ENCODE data around the gene KSR1. TPM values are rescaled to one million over a fixed set of nuclear protein-coding genes. Genes with fewer than 3 reads are reported as not detected.

Gene KSR1
- total RNA-seq, 2 donors from 2014 or later = 33.7 to 46.3 TPM

- Histone ChIP-seq H3K27me3 (ENCODE audit: control insufficient read depth, insufficient read depth, low read length, poor library complexity, severe bottlenecking) (no peaks in the 10 kb centered on the region), H3K9ac (ENCODE audit: extremely low read depth, low read length, poor library complexity, severe bottlenecking) (no peak overlapping the region), H3K36me3 (ENCODE audit: control insufficient read depth, insufficient read depth, low read length) (peaks cover 17% of the 10 kb centered on the region), H3K9me3 (ENCODE audit: control insufficient read depth, low read length) (no peaks in the 10 kb centered on the region), H3K4me3 (ENCODE audit: low read length) (no peak overlapping the region), H3K27ac (ENCODE audit: low read depth, low read length) (no peak overlapping the region), H3K4me1 (ENCODE audit: control insufficient read depth, insufficient read depth, low read length) (no peaks in the 10 kb centered on the region)
- no peak for DNase-seq
- TF ChIP-seq CTCF (conservative IDR thresholded peaks at IDR 0.05) = no peak
- H3K27me3 Mint-ChIP-seq (ENCODE audit: insufficient read depth) = no peaks in the 10 kb centered on the region
- no peak overlapping the region for H3K27ac Mint-ChIP-seq
- H3K4me3 Mint-ChIP-seq = no peak overlapping the region
- peaks cover 14% of the 10 kb centered on the region for H3K36me3 Mint-ChIP-seq (ENCODE audit: low read depth)
- H3K9me3 Mint-ChIP-seq = no peaks in the 10 kb centered on the region
- no peaks in the 10 kb centered on the region for H3K4me1 Mint-ChIP-seq
- 92 to 95% methylated on average over 3 of the region's 3 CpGs for WGBS, 2 experiments (ENCODE audit: insufficient coverage in 1 of 2, insufficient read length in 1 of 2)
Measured at GRCh38 chr17:27593857-27594255, 137.6 kb downstream of the KSR1 start.

GRCh38 chr17:27595208-27595607 lies 139.0 kb downstream of the KSR1 start:
- Mint-ChIP-seq H3K4me1 (no peaks in the 10 kb centered on the region), H3K27me3 (ENCODE audit: insufficient read depth) (no peaks in the 10 kb centered on the region), H3K27ac (no peak overlapping the region), H3K9me3 (no peaks in the 10 kb centered on the region), H3K36me3 (ENCODE audit: low read depth) (peaks cover 14% of the 10 kb centered on the region), H3K4me3 (no peak overlapping the region)
- Histone ChIP-seq H3K4me1 (ENCODE audit: control insufficient read depth, insufficient read depth, low read length) (no peaks in the 10 kb centered on the region), H3K9me3 (ENCODE audit: control insufficient read depth, low read length) (no peaks in the 10 kb centered on the region), H3K36me3 (ENCODE audit: control insufficient read depth, insufficient read depth, low read length) (peaks cover 15% of the 10 kb centered on the region), H3K9ac (ENCODE audit: extremely low read depth, low read length, poor library complexity, severe bottlenecking) (no peak overlapping the region), H3K27ac (ENCODE audit: low read depth, low read length) (no peak overlapping the region), H3K4me3 (ENCODE audit: low read length) (no peak overlapping the region), H3K27me3 (ENCODE audit: control insufficient read depth, insufficient read depth, low read length, poor library complexity, severe bottlenecking) (no peaks in the 10 kb centered on the region)
- WGBS, 2 experiments (ENCODE audit: insufficient coverage in 1 of 2, insufficient read length in 1 of 2) = 97% methylated on average over 2 of the region's 2 CpGs; no CpG with 5 or more reads in 1 of the 2 experiments
- TF ChIP-seq CTCF (conservative IDR thresholded peaks at IDR 0.05) = no peak
- no peak for DNase-seq

GRCh38 chr17:27596096-27596495 lies 139.8 kb downstream of the KSR1 start:
- Histone ChIP-seq H3K36me3 (ENCODE audit: control insufficient read depth, insufficient read depth, low read length) (peaks cover 20% of the 10 kb centered on the region), H3K27me3 (ENCODE audit: control insufficient read depth, insufficient read depth, low read length, poor library complexity, severe bottlenecking) (no peaks in the 10 kb centered on the region), H3K9ac (ENCODE audit: extremely low read depth, low read length, poor library complexity, severe bottlenecking) (no peak overlapping the region), H3K27ac (ENCODE audit: low read depth, low read length) (no peak overlapping the region), H3K4me1 (ENCODE audit: control insufficient read depth, insufficient read depth, low read length) (no peaks in the 10 kb centered on the region), H3K9me3 (ENCODE audit: control insufficient read depth, low read length) (no peaks in the 10 kb centered on the region), H3K4me3 (ENCODE audit: low read length) (no peak overlapping the region)
- TF ChIP-seq CTCF (conservative IDR thresholded peaks at IDR 0.05) = no peak
- no peak for DNase-seq
- Mint-ChIP-seq H3K4me1 (no peaks in the 10 kb centered on the region), H3K36me3 (ENCODE audit: low read depth) (peaks cover 20% of the 10 kb centered on the region), H3K4me3 (no peak overlapping the region), H3K27ac (no peak overlapping the region), H3K27me3 (ENCODE audit: insufficient read depth) (no peaks in the 10 kb centered on the region), H3K9me3 (no peaks in the 10 kb centered on the region)
- WGBS, 2 experiments (ENCODE audit: insufficient coverage in 1 of 2, insufficient read length in 1 of 2) = 90 to 92% methylated on average over 3 to 4 of the region's 4 CpGs
